NCI-H2196 (cell line): ENCODE data around the gene TGFBRAP1.
A peak's percentile ranks its signal among the peaks of the same experiment; 100 is the strongest.
"Not testable (repeated sequence)": the region's sequence is repeated elsewhere in the genome, so short reads cannot be mapped to it uniquely, and the experiment has no call there.

Source experiments
- DNase-seq: peaks from one replicate; lab custom pipeline; 2025; ENCODE audit not compliant: unreplicated experiment; lab: John Stamatoyannopoulos, UW

The TGFBRAP1 gene

GRCh38 chr2:105361102-105361889, 31.8 kb upstream of the TGFBRAP1 start:
- no peak for DNase-seq

GRCh38 chr2:105358593-105358992, 29.1 kb upstream of the TGFBRAP1 start:
- no peak for DNase-seq

- DNase-seq = no peak
Observed at GRCh38 chr2:105357122-105357521, 27.6 kb upstream of the TGFBRAP1 start.

- DNase-seq = peak; percentile 80
Observed at GRCh38 chr2:105344704-105345345, 15.3 kb upstream of the TGFBRAP1 start.

GRCh38 chr2:105339414-105339813, 9.9 kb upstream of the TGFBRAP1 start:
- no peak for DNase-seq

GRCh38 chr2:105338020-105338385, 8.5 kb upstream of the TGFBRAP1 start:
- DNase-seq = no peak

GRCh38 chr2:105337122-105338019, 7.8 kb upstream of the TGFBRAP1 start, which contains the start of gene C2orf49:
Gene C2orf49 (plus strand): TSS chr2:105337540. CDS start chr2:105337588, 48 bp downstream.
- DNase-seq = peak; percentile 93

- no peak for DNase-seq
Observed at GRCh38 chr2:105336786-105337121, 7.2 kb upstream of the TGFBRAP1 start.

- no peak for DNase-seq
Observed at GRCh38 chr2:105335469-105335868, 5.9 kb upstream of the TGFBRAP1 start.

GRCh38 chr2:105334211-105334610, 4.7 kb upstream of the TGFBRAP1 start:
- DNase-seq = no peak

- DNase-seq = no peak
Observed at GRCh38 chr2:105330681-105331375, 1.3 kb upstream of the TGFBRAP1 start.

- no peak for DNase-seq
Observed at GRCh38 chr2:105329197-105329554, 359 bp downstream of the TGFBRAP1 start.

- peak; percentile 71 for DNase-seq
Observed at GRCh38 chr2:105328281-105329196, 996 bp downstream of the TGFBRAP1 start.

GRCh38 chr2:105327690-105328089, 1.8 kb downstream of the TGFBRAP1 start:
- no peak for DNase-seq

- DNase-seq = not testable (repeated sequence)
Observed at GRCh38 chr2:105327271-105327670, 2.3 kb downstream of the TGFBRAP1 start.

GRCh38 chr2:105325389-105325963, 4.1 kb downstream of the TGFBRAP1 start:
- DNase-seq = no peak

GRCh38 chr2:105324732-105325131, 4.8 kb downstream of the TGFBRAP1 start:
- no peak for DNase-seq

- no peak for DNase-seq
Observed at GRCh38 chr2:105324101-105324500, 5.4 kb downstream of the TGFBRAP1 start.

- DNase-seq = no peak
Observed at GRCh38 chr2:105323111-105323510, 6.4 kb downstream of the TGFBRAP1 start.
